ENCODE measurements around the gene BCAN. TPM values are rescaled to one million over a fixed set of nuclear protein-coding genes. Genes with fewer than 3 reads are reported as not detected.

BCAN gene
- total RNA-seq, 1 experiment from 2014 or later = not detected

- peaks cover 49% of the 10 kb centered on the region for H3K79me2 ChIP-seq (ENCODE audit: low read depth)
- peak overlapping the region; percentile 73 for H3K4me3 ChIP-seq
- TF ChIP-seq, protein P1, sequence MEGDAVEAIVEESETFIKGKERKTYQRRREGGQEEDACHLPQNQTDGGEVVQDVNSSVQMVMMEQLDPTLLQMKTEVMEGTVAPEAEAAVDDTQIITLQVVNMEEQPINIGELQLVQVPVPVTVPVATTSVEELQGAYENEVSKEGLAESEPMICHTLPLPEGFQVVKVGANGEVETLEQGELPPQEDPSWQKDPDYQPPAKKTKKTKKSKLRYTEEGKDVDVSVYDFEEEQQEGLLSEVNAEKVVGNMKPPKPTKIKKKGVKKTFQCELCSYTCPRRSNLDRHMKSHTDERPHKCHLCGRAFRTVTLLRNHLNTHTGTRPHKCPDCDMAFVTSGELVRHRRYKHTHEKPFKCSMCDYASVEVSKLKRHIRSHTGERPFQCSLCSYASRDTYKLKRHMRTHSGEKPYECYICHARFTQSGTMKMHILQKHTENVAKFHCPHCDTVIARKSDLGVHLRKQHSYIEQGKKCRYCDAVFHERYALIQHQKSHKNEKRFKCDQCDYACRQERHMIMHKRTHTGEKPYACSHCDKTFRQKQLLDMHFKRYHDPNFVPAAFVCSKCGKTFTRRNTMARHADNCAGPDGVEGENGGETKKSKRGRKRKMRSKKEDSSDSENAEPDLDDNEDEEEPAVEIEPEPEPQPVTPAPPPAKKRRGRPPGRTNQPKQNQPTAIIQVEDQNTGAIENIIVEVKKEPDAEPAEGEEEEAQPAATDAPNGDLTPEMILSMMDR (conservative IDR thresholded peaks at IDR 0.05) = no peak
- no peak for TF ChIP-seq EZH2 (IDR thresholded peaks at IDR 0.05; ENCODE audit: low read depth)
- H3K9me2 ChIP-seq (ENCODE audit: insufficient read depth) = no peaks in the 10 kb centered on the region
- no peaks in the 10 kb centered on the region for H3K27me3 ChIP-seq (ENCODE audit: insufficient read depth, low read depth)
- peak overlapping the region; percentile 86 for H3K27ac ChIP-seq
- H2AFZ ChIP-seq = no peak overlapping the region
- peaks cover 16% of the 10 kb centered on the region for H3K36me3 ChIP-seq (ENCODE audit: low read depth)
- H3K9me3 ChIP-seq (ENCODE audit: insufficient read depth, low read depth) = no peaks in the 10 kb centered on the region
- ChIA-PET POLR2A (ENCODE audit: unreplicated experiment) (interaction anchor here (0.5 to 1.1 kb wide), 8 partner anchors 16 to 377 kb away, joined by 3 to 33 read pairs (median 4); partner anchors contain the start of genes CRABP2, NES and TMEM79), CTCF (interaction anchor here (0.6 to 1.4 kb wide), 8 partner anchors 15 to 275 kb away, joined by 3 to 15 read pairs (median 7); no protein-coding TSS in a partner anchor)
- peak overlapping the region; percentile 92 for H3K4me2 ChIP-seq
- no peak for DNase-seq
- H4K20me1 ChIP-seq (ENCODE audit: insufficient read depth) = peaks cover 41% of the 10 kb centered on the region
- intact Hi-C loops (cut with micrococcal nuclease; ENCODE audit: unreplicated experiment) = loop anchor here (1.0 kb wide), 5 partner anchors 18 to 65 kb away; no protein-coding TSS in a partner anchor
- H3K4me1 ChIP-seq (replicated peaks; ENCODE audit: insufficient read depth) = peaks cover 26% of the 10 kb centered on the region
- H3F3A ChIP-seq (ENCODE audit: insufficient read depth, low read depth) = peaks cover 31% of the 10 kb centered on the region; the same call in 1 of the 2 replicates
- BruUV-seq (replicated peaks) = no TSS peak
Observed at GRCh38 chr1:156660752-156661112, 18.8 kb downstream of the BCAN start.

GRCh38 chr1:156662005-156662799 lies 20.3 kb downstream of the BCAN start:
- Histone ChIP-seq H3K4me1 (replicated peaks; ENCODE audit: insufficient read depth) (peaks cover 32% of the 10 kb centered on the region), H3K4me3 (peak overlapping the region; percentile 73; the same call in 1 of the 2 replicates), H3K36me3 (ENCODE audit: low read depth) (peaks cover 16% of the 10 kb centered on the region), H3K79me2 (ENCODE audit: low read depth) (peaks cover 35% of the 10 kb centered on the region), H3K27me3 (ENCODE audit: insufficient read depth, low read depth) (no peaks in the 10 kb centered on the region), H3K9me3 (ENCODE audit: insufficient read depth, low read depth) (no peaks in the 10 kb centered on the region), H3K4me2 (peak overlapping the region; percentile 92), H4K20me1 (ENCODE audit: insufficient read depth) (peaks cover 27% of the 10 kb centered on the region), H3K27ac (peak overlapping the region; percentile 86), H2AFZ (peak overlapping the region; percentile 68; the same call in 1 of the 2 replicates), H3F3A (ENCODE audit: insufficient read depth, low read depth) (peaks cover 35% of the 10 kb centered on the region; the same call in 1 of the 2 replicates), H3K9me2 (ENCODE audit: insufficient read depth) (no peaks in the 10 kb centered on the region)
- POLR2A ChIA-PET (ENCODE audit: unreplicated experiment) = interaction anchor here (0.7 to 0.9 kb wide), 2 partner anchors 8 to 64 kb away, joined by 5 to 7 read pairs; no protein-coding TSS in a partner anchor
- no TSS peak for BruUV-seq (replicated peaks)
- CTCF ChIA-PET = interaction anchor here (1.4 kb wide), 1 partner anchor 64 kb away, joined by 7 read pairs; no protein-coding TSS in a partner anchor
- TF ChIP-seq, protein P1 (conservative IDR thresholded peaks at IDR 0.05) = no peak
- no peak for TF ChIP-seq EZH2 (IDR thresholded peaks at IDR 0.05; ENCODE audit: low read depth)
- intact Hi-C loops (cut with micrococcal nuclease; ENCODE audit: unreplicated experiment) = no loop called here
- no peak for DNase-seq

GRCh38 chr1:156662800-156663055 lies 20.8 kb downstream of the BCAN start:
- Histone ChIP-seq H3K27me3 (ENCODE audit: insufficient read depth, low read depth) (no peaks in the 10 kb centered on the region), H3K9me3 (ENCODE audit: insufficient read depth, low read depth) (no peaks in the 10 kb centered on the region), H3K4me2 (no peak overlapping the region), H3K4me3 (no peak overlapping the region), H2AFZ (no peak overlapping the region), H3K79me2 (ENCODE audit: low read depth) (peaks cover 31% of the 10 kb centered on the region), H3K9me2 (ENCODE audit: insufficient read depth) (no peaks in the 10 kb centered on the region), H3F3A (ENCODE audit: insufficient read depth, low read depth) (peaks cover 35% of the 10 kb centered on the region; the same call in 1 of the 2 replicates), H3K27ac (no peak overlapping the region), H3K4me1 (replicated peaks; ENCODE audit: insufficient read depth) (peaks cover 32% of the 10 kb centered on the region), H3K36me3 (ENCODE audit: low read depth) (peaks cover 16% of the 10 kb centered on the region), H4K20me1 (ENCODE audit: insufficient read depth) (peaks cover 21% of the 10 kb centered on the region)
- BruUV-seq (replicated peaks) = no TSS peak
- TF ChIP-seq EZH2 (IDR thresholded peaks at IDR 0.05; ENCODE audit: low read depth) = no peak
- ChIA-PET POLR2A (ENCODE audit: unreplicated experiment) (interaction anchor here (0.9 kb wide), 1 partner anchor 40 kb away, joined by 3 read pairs; no protein-coding TSS in a partner anchor), CTCF (interaction anchor here (0.6 kb wide), 2 partner anchors 395 to 474 kb away, joined by 7 to 13 read pairs; no protein-coding TSS in a partner anchor)
- intact Hi-C loops (cut with micrococcal nuclease; ENCODE audit: unreplicated experiment) = no loop called here
- DNase-seq = no peak
